GM23338 (cell line): ENCODE results near the gene NLGN3. TPM values are rescaled to one million over a fixed set of nuclear protein-coding genes. Genes with fewer than 3 reads are reported as not detected.

Source experiments
- ATAC-seq: fragments of 200-7000 bp; cut with Tn5 transposase; 3 replicates; pipeline ENCODE4 v1.9.1; 2020
- DNase-seq: peaks from one replicate; pipeline ENCODE4 v3.0.0-alpha.2; 2015; ENCODE audit warnings: low spot score
- H2AFZ ChIP-seq: fragments of 200-600 bp; sonication (generic); 2 replicates; pipeline ENCODE4 v1.8.0; 2016; ENCODE audit warnings: antibody characterized with exemption, mild to moderate bottlenecking, moderate library complexity
- H3F3A ChIP-seq: fragments of 200-600 bp; sonication (generic); replicated peaks from 2 replicates; pipeline ENCODE4 v1.8.0; 2017; ENCODE audit warnings: antibody characterized with exemption, mixed run types, low read depth
- H3K27ac ChIP-seq: fragments of 200-600 bp; sonication (generic); 2 replicates; pipeline ENCODE4 v1.6.1; 2016; ENCODE audit warnings: low read depth
- H3K27me3 ChIP-seq: fragments of 200-600 bp; sonication (generic); 2 replicates; pipeline ENCODE4 v1.8.0; 2016; ENCODE audit warnings: mild to moderate bottlenecking, mixed run types, moderate library complexity; ENCODE audit not compliant: insufficient read depth
- H3K36me3 ChIP-seq: fragments of 200-600 bp; sonication (generic); 2 replicates; pipeline ENCODE4 v1.8.0; 2016; ENCODE audit warnings: mild to moderate bottlenecking; ENCODE audit not compliant: insufficient read depth
- H3K4me1 ChIP-seq: fragments of 200-600 bp; sonication (generic); 2 replicates; pipeline ENCODE4 v1.8.0; 2016; ENCODE audit warnings: mild to moderate bottlenecking, moderate library complexity; ENCODE audit not compliant: insufficient read depth
- H3K4me2 ChIP-seq: fragments of 200-600 bp; sonication (generic); 2 replicates; pipeline ENCODE4 v1.7.1; 2017; ENCODE audit warnings: mixed run types
- H3K4me3 ChIP-seq: fragments of 200-600 bp; sonication (generic); 2 replicates; pipeline ENCODE4 v1.6.1; 2016; ENCODE audit warnings: mixed run types
- H3K79me2 ChIP-seq: fragments of 200-600 bp; sonication (generic); replicated peaks from 2 replicates; pipeline ENCODE4 v1.8.0; 2017; ENCODE audit warnings: mild to moderate bottlenecking; ENCODE audit not compliant: insufficient read depth
- H3K9me2 ChIP-seq: fragments of 200-600 bp; sonication (generic); 2 replicates; pipeline ENCODE4 v1.8.0; 2017; ENCODE audit not compliant: insufficient read depth
- H4K20me1 ChIP-seq: fragments of 200-600 bp; sonication (generic); replicated peaks from 2 replicates; pipeline ENCODE4 v1.8.0; 2017; ENCODE audit warnings: mild to moderate bottlenecking; ENCODE audit not compliant: insufficient read depth
- H3K27ac Mint-ChIP-seq: 2 replicates; pipeline ENCODE4 v1.8.0; 2020; ENCODE audit warnings: inconsistent platforms, mild to moderate bottlenecking, moderate library complexity, mixed read lengths
- H3K27me3 Mint-ChIP-seq: 3 replicates; pipeline ENCODE4 v1.8.0; 2022; ENCODE audit warnings: low read depth, mild to moderate bottlenecking, moderate library complexity, mixed read lengths, inconsistent platforms; ENCODE audit not compliant: insufficient read depth, poor library complexity
- H3K36me3 Mint-ChIP-seq: 3 replicates; pipeline ENCODE4 v1.8.0; 2021; ENCODE audit warnings: low read depth, mild to moderate bottlenecking, inconsistent platforms, moderate library complexity, mixed read lengths
- H3K4me1 Mint-ChIP-seq: 3 replicates; pipeline ENCODE4 v1.8.0; 2020; ENCODE audit warnings: mild to moderate bottlenecking, inconsistent platforms, mixed read lengths
- H3K4me3 Mint-ChIP-seq: 3 replicates; pipeline ENCODE4 v1.8.0; 2021; ENCODE audit warnings: moderate library complexity, mild to moderate bottlenecking, inconsistent platforms, mixed read lengths
- H3K9me3 Mint-ChIP-seq: 3 replicates; pipeline ENCODE4 v1.8.0; 2020; ENCODE audit warnings: moderate library complexity, mild to moderate bottlenecking, inconsistent platforms, mixed read lengths
- CREB1 ChIP-seq: fragments of 250-450 bp; sonication (Bioruptor Pico); IDR thresholded peaks from 2 replicates; pipeline ENCODE4 v1.5.0; 2020; ENCODE audit warnings: low read depth, mild to moderate bottlenecking, moderate library complexity
- CTCF ChIP-seq, 2 experiments: fragments of 200-600 bp in 1 of 2; sonication (generic) in 1 of 2; conservative IDR thresholded peaks; 2 replicates each; pipeline versions ENCODE4 v1.5.1 to v1.6.1; 2016 to 2017; ENCODE audit warnings: antibody characterized with exemption in 2 of 2, low read depth in 2 of 2, mild to moderate bottlenecking in 2 of 2, moderate library complexity in 1 of 2
- ETS1 ChIP-seq: IDR thresholded peaks from 2 replicates; pipeline ENCODE4 v1.6.1; 2016; ENCODE audit warnings: antibody characterized with exemption
- EZH2 ChIP-seq: fragments of 200-600 bp; sonication (generic); IDR thresholded peaks from one replicate; pipeline ENCODE4 v1.8.0; 2017; ENCODE audit warnings: antibody characterized with exemption, mild to moderate bottlenecking, low read depth; ENCODE audit not compliant: unreplicated experiment
- EZH2phosphoT487 ChIP-seq: fragments of 200-600 bp; sonication (generic); IDR thresholded peaks from one replicate; pipeline ENCODE4 v1.8.1; 2018; ENCODE audit warnings: antibody characterized with exemption; ENCODE audit not compliant: unreplicated experiment
- JUNB ChIP-seq: IDR thresholded peaks from one replicate; pipeline ENCODE4 v1.6.1; 2016; ENCODE audit warnings: antibody characterized with exemption; ENCODE audit not compliant: unreplicated experiment
- NANOG ChIP-seq: IDR thresholded peaks from 2 replicates; pipeline ENCODE4 v1.6.1; 2016; ENCODE audit warnings: antibody characterized with exemption, borderline replicate concordance
- POLR2AphosphoS5 ChIP-seq: IDR thresholded peaks from 2 replicates; pipeline ENCODE4 v1.6.1; 2016; ENCODE audit warnings: antibody characterized with exemption, low read depth
- REST ChIP-seq: IDR thresholded peaks from one replicate; pipeline ENCODE4 v1.6.1; 2018; ENCODE audit warnings: antibody characterized with exemption; ENCODE audit not compliant: unreplicated experiment
- STAT1 ChIP-seq: IDR thresholded peaks from one replicate; pipeline ENCODE4 v1.6.1; 2016; ENCODE audit warnings: antibody characterized with exemption; ENCODE audit not compliant: unreplicated experiment
- ZNF331 ChIP-seq: fragments of 250-450 bp; sonication (Bioruptor Pico); IDR thresholded peaks from 2 replicates; pipeline ENCODE4 v1.5.0; 2020; ENCODE audit warnings: low read depth, mild to moderate bottlenecking, moderate library complexity
- polyA plus RNA-seq: library from polyadenylated mRNA; unstranded; fragments of >200 nt; fragmentation: Nextera tagmentation; extraction: Ambion mirVana; gene quantifications from 2 replicates; pipeline ENCODE4 v1.2.1, GENCODE V29; 2016
- total RNA-seq: library from RNA; depleted of rRNA; stranded (reverse); fragments of >200 nt; shearing (Covaris generic); gene quantifications from 2 replicates; pipeline ENCODE4 v1.2.3, GENCODE V29; 2014

Gene NLGN3
- total and polyA plus RNA-seq, 2 experiments from 2014 or later: 4.5 to 17.2 TPM

DNA sequence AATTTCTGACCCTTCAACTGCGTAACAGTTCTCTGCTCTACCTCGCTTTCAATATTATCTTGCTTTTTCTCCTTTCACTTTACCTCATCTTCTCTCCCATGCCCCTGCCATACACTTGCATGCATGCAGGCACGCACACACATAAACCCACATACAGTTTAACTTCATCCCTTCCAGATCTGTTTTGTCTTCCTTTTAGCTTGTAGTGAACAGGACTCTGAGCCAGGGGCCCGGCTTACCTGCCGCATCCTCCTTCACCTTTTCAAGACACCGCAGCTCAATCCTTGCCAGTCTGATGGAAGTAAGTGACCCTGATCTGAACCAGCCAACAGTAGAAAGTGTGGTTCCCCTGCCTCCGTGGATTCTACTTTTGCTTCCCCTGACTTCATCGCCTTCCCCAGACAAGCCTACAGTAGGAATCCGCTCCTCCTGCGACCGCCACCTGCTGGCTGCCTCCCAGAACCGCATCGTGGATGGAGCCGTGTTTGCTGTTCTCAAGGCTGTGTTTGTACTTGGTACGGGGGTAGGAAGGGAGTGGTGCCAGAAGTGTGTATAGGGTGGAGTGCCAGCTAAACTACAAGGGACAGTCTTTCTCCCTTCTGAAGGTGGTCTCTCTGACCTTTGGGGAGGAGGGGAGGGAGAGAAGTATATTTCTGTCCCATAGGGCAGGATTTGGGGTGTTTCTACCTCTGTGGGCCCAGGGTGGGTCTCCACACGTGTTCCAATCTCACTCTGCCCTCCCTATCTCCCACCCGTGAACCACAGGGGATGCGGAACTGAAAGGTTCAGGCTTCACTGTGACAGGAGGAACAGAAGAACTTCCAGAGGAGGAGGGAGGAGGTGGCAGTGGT lies 15.5 kb upstream of the NLGN3 start:
- Histone ChIP-seq H3K79me2 (no peaks in the 10 kb centered on the region), H3K4me1 (no peaks in the 10 kb centered on the region), H3K4me3 (no peak overlapping the region), H3K9me2 (no peaks in the 10 kb centered on the region), H4K20me1 (no peaks in the 10 kb centered on the region), H2AFZ (no peak overlapping the region), H3K4me2 (no peak overlapping the region), H3K27me3 (no peaks in the 10 kb centered on the region), H3K36me3 (0 out of 2 replicates have a peak, but pooled peaks cover 4% of the 10 kb centered on the region), H3F3A (no peaks in the 10 kb centered on the region), H3K27ac (no peak overlapping the region)
- Mint-ChIP-seq H3K9me3 (no peaks in the 10 kb centered on the region), H3K4me3 (no peak overlapping the region), H3K4me1 (peaks cover 7% of the 10 kb centered on the region; the same call in 2 of the 3 replicates), H3K27me3 (peaks cover 10% of the 10 kb centered on the region), H3K36me3 (peaks cover 81% of the 10 kb centered on the region), H3K27ac (no peak overlapping the region)
- DNase-seq: peak; percentile 64
- peak; percentile 93 for ATAC-seq
- TF ChIP-seq REST (no peak), NANOG (no peak), CTCF (conservative IDR thresholded peaks at IDR 0.05; ENCODE audit: low read depth in 2 of 2) (peak; percentile 75 to 84)

GRCh38 chrX:71131510-71131909 lies 13.1 kb upstream of the NLGN3 start:
- Mint-ChIP-seq H3K4me3 (no peak overlapping the region), H3K36me3 (peaks cover 87% of the 10 kb centered on the region), H3K4me1 (peaks cover 7% of the 10 kb centered on the region), H3K9me3 (no peaks in the 10 kb centered on the region), H3K27ac (no peak overlapping the region), H3K27me3 (peaks cover 10% of the 10 kb centered on the region)
- 0 out of 2 replicates have a peak, but pooled peaks cover 4% of the 10 kb centered on the region for H3K36me3 ChIP-seq
- no peaks in the 10 kb centered on the region for H3K79me2 ChIP-seq
- no peak overlapping the region for H3K27ac ChIP-seq
- DNase-seq (no peak), ATAC-seq (no peak)
- H3K4me3 ChIP-seq: no peak overlapping the region
- no peaks in the 10 kb centered on the region for H4K20me1 ChIP-seq
- no peak overlapping the region for H2AFZ ChIP-seq
- H3K4me2 ChIP-seq: no peak overlapping the region
- H3K9me2 ChIP-seq: no peaks in the 10 kb centered on the region
- no peaks in the 10 kb centered on the region for H3F3A ChIP-seq
- H3K27me3 ChIP-seq: no peaks in the 10 kb centered on the region
- H3K4me1 ChIP-seq: no peaks in the 10 kb centered on the region
- no peak for TF ChIP-seq POLR2AphosphoS5
- no peak for TF ChIP-seq EZH2
- no peak for TF ChIP-seq STAT1
- TF ChIP-seq JUNB: no peak
- no peak for TF ChIP-seq CREB1 (CRISPR knock-in tag)
- no peak for TF ChIP-seq EZH2phosphoT487
- TF ChIP-seq ZNF331 (CRISPR knock-in tag): no peak
- TF ChIP-seq ETS1: no peak
- no peak for TF ChIP-seq REST
